ENCODE measurements around the gene CHURC1.

DNA sequence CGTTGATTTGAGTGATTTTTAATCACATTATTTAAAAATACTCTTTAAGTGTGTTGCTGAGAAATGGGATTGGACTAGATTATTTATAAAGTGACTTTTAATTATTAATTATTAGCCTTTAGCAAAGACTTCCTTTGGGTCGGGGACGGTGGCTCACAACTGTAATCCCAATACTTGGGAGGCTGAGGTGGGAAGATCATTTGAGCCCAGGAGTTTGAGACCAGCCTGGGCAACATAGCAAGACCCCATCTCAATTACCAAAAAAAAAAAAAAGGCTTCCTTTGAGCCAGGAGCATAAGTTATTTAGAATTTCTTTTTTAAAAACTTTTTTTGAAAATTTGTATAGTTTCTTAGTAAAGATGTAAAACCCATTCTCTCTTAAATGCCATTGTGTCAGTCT lies 8.8 kb downstream of the CHURC1 start:
- TF ChIP-seq, protein P1, sequence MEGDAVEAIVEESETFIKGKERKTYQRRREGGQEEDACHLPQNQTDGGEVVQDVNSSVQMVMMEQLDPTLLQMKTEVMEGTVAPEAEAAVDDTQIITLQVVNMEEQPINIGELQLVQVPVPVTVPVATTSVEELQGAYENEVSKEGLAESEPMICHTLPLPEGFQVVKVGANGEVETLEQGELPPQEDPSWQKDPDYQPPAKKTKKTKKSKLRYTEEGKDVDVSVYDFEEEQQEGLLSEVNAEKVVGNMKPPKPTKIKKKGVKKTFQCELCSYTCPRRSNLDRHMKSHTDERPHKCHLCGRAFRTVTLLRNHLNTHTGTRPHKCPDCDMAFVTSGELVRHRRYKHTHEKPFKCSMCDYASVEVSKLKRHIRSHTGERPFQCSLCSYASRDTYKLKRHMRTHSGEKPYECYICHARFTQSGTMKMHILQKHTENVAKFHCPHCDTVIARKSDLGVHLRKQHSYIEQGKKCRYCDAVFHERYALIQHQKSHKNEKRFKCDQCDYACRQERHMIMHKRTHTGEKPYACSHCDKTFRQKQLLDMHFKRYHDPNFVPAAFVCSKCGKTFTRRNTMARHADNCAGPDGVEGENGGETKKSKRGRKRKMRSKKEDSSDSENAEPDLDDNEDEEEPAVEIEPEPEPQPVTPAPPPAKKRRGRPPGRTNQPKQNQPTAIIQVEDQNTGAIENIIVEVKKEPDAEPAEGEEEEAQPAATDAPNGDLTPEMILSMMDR (IDR thresholded peaks at IDR 0.05): no peak
- no peak for TF ChIP-seq EZH2 (IDR thresholded peaks at IDR 0.05)

Data from neural progenitor cell (in vitro differentiated cells).